H9 (cell line): ENCODE results near the gene ARL8A. TPM values are rescaled to one million over a fixed set of nuclear protein-coding genes. Genes with fewer than 3 reads are reported as not detected.
A peak's percentile ranks its signal among the peaks of the same experiment; 100 is the strongest.

Experiments
- DNase-seq: peaks from one replicate; pipeline ENCODE4 v3.0.0-alpha.2; 2017
- H2AFZ ChIP-seq: one replicate; pipeline ENCODE4 v1.6.1; 2013; ENCODE audit warnings: mild to moderate bottlenecking, low read length, control low read depth, moderate library complexity
- H2AK5ac ChIP-seq: 2 replicates; pipeline ENCODE4 v1.6.1; 2013; ENCODE audit warnings: low read length, control low read depth, mixed read lengths; ENCODE audit not compliant: insufficient read length
- H2BK120ac ChIP-seq: one replicate; pipeline ENCODE4 v1.6.1; 2013; ENCODE audit warnings: low read depth, mild to moderate bottlenecking, low read length, control low read depth, inconsistent platforms; ENCODE audit not compliant: poor library complexity, severe bottlenecking
- H2BK12ac ChIP-seq: 2 replicates; pipeline ENCODE4 v1.6.1; 2013; ENCODE audit warnings: low read length, control low read depth, mixed read lengths, low read depth; ENCODE audit not compliant: insufficient read length
- H2BK15ac ChIP-seq: 2 replicates; pipeline ENCODE4 v1.6.1; 2013; ENCODE audit warnings: low read depth, low read length, control low read depth
- H2BK20ac ChIP-seq: one replicate; pipeline ENCODE4 v1.6.1; 2013; ENCODE audit warnings: low read depth, mild to moderate bottlenecking, low read length, control low read depth, inconsistent platforms; ENCODE audit not compliant: poor library complexity, severe bottlenecking
- H2BK5ac ChIP-seq: 2 replicates; pipeline ENCODE4 v1.6.1; 2013; ENCODE audit warnings: low read length, control low read depth, mixed read lengths; ENCODE audit not compliant: insufficient read length
- H3K14ac ChIP-seq: 2 replicates; pipeline ENCODE4 v1.6.1; 2013; ENCODE audit warnings: low read length, control low read depth; ENCODE audit not compliant: insufficient read depth
- H3K18ac ChIP-seq: 2 replicates; pipeline ENCODE4 v1.6.1; 2013; ENCODE audit warnings: low read depth, mild to moderate bottlenecking, mixed read lengths, low read length, control low read depth; ENCODE audit not compliant: insufficient read length
- H3K23ac ChIP-seq: 2 replicates; pipeline ENCODE4 v1.6.1; 2013; ENCODE audit warnings: low read length, control low read depth, mixed read lengths, low read depth; ENCODE audit not compliant: insufficient read length
- H3K23me2 ChIP-seq: 2 replicates; pipeline ENCODE4 v1.6.1; 2013; ENCODE audit warnings: low read depth, mild to moderate bottlenecking, mixed read lengths, low read length, control low read depth; ENCODE audit not compliant: insufficient read length, poor library complexity, severe bottlenecking
- H3K27ac ChIP-seq: 2 replicates; pipeline ENCODE4 v1.5.1; 2013; ENCODE audit warnings: low read length, control low read depth, mixed read lengths, low read depth; ENCODE audit not compliant: insufficient read length
- H3K27me3 ChIP-seq: 2 replicates; pipeline ENCODE4 v1.6.1; 2013; ENCODE audit warnings: low read length, control low read depth, inconsistent platforms; ENCODE audit not compliant: insufficient read depth
- H3K4ac ChIP-seq: 2 replicates; pipeline ENCODE4 v1.6.1; 2013; ENCODE audit warnings: low read depth, mild to moderate bottlenecking, control low read depth, inconsistent platforms, low read length, moderate library complexity
- H3K4me1 ChIP-seq: 2 replicates; pipeline ENCODE4 v1.6.1; 2013; ENCODE audit warnings: low read length, control low read depth, inconsistent platforms; ENCODE audit not compliant: insufficient read depth
- H3K4me2 ChIP-seq: 2 replicates; pipeline ENCODE4 v1.6.1; 2013; ENCODE audit warnings: low read length, control low read depth, mixed read lengths; ENCODE audit not compliant: insufficient read length, insufficient read depth
- H3K56ac ChIP-seq: 2 replicates; pipeline ENCODE4 v1.6.1; 2013; ENCODE audit warnings: low read depth, mild to moderate bottlenecking, mixed read lengths, low read length, control low read depth; ENCODE audit not compliant: insufficient read length
- H3K79me1 ChIP-seq: 2 replicates; pipeline ENCODE4 v1.6.1; 2013; ENCODE audit warnings: low read depth, mild to moderate bottlenecking, moderate library complexity, low read length, control low read depth, inconsistent platforms; ENCODE audit not compliant: insufficient read depth, poor library complexity, severe bottlenecking
- H3K79me2 ChIP-seq: 2 replicates; pipeline ENCODE4 v1.6.1; 2013; ENCODE audit warnings: low read length, control low read depth, inconsistent platforms; ENCODE audit not compliant: insufficient read depth
- H3K9ac ChIP-seq: 2 replicates; pipeline ENCODE4 v1.6.1; 2013; ENCODE audit warnings: low read length, control low read depth, mixed read lengths; ENCODE audit not compliant: insufficient read length; ENCODE audit errors: extremely low read depth
- H3K9me3 ChIP-seq: one replicate; pipeline ENCODE4 v1.6.1; 2013; ENCODE audit warnings: low read depth, low read length, inconsistent platforms; ENCODE audit not compliant: control insufficient read depth
- H3T11ph ChIP-seq: one replicate; pipeline ENCODE4 v1.6.1; 2013; ENCODE audit warnings: mild to moderate bottlenecking, low read length, control low read depth, inconsistent platforms
- H4K20me1 ChIP-seq: one replicate; pipeline ENCODE4 v1.6.1; 2013; ENCODE audit not compliant: control insufficient read depth, insufficient read length, insufficient read depth
- H4K5ac ChIP-seq: 2 replicates; pipeline ENCODE4 v1.6.1; 2013; ENCODE audit warnings: low read depth, mild to moderate bottlenecking, mixed read lengths, low read length, control low read depth; ENCODE audit not compliant: insufficient read length
- H4K8ac ChIP-seq: replicated peaks from 2 replicates; pipeline ENCODE4 v1.6.1; 2013; ENCODE audit warnings: low read length, control low read depth, mixed read lengths, low read depth; ENCODE audit not compliant: insufficient read length
- H4K91ac ChIP-seq: 2 replicates; pipeline ENCODE4 v1.6.1; 2013; ENCODE audit warnings: low read depth, mild to moderate bottlenecking, moderate library complexity, mixed read lengths, low read length, control low read depth; ENCODE audit not compliant: insufficient read length
- H3K27ac Mint-ChIP-seq, 3 experiments: 2 replicates in 2 of 3; 3 replicates in 1 of 3; pipeline ENCODE4 v1.8.0; 2020 to 2021; ENCODE audit warnings: mixed read lengths in 3 of 3, mild to moderate bottlenecking in 1 of 3, moderate library complexity in 1 of 3
- H3K27me3 Mint-ChIP-seq: 2 replicates; pipeline ENCODE4 v1.8.0; 2021; ENCODE audit warnings: low read depth, mild to moderate bottlenecking, moderate library complexity, mixed read lengths
- H3K36me3 Mint-ChIP-seq, 3 experiments: 2 replicates in 2 of 3; 3 replicates in 1 of 3; pipeline ENCODE4 v1.8.0; 2020 to 2021; ENCODE audit warnings: low read depth in 3 of 3, mixed read lengths in 3 of 3; ENCODE audit not compliant: insufficient read depth in 1 of 3
- H3K4me1 Mint-ChIP-seq, 2 experiments: 2 replicates each; pipeline ENCODE4 v1.8.0; 2020; ENCODE audit warnings: mixed read lengths in 2 of 2
- H3K4me3 Mint-ChIP-seq, 2 experiments: 2 replicates in 1 of 2; 3 replicates in 1 of 2; pipeline ENCODE4 v1.8.0; 2020 to 2021; ENCODE audit warnings: mild to moderate bottlenecking in 2 of 2, mixed read lengths in 2 of 2, moderate library complexity in 1 of 2
- H3K9me3 Mint-ChIP-seq, 2 experiments: 2 replicates in 1 of 2; 3 replicates in 1 of 2; pipeline ENCODE4 v1.8.0; 2020; ENCODE audit warnings: mild to moderate bottlenecking in 2 of 2, mixed read lengths in 2 of 2, moderate library complexity in 1 of 2
- CTCF ChIP-seq: fragments of 200-600 bp; sonication (generic); conservative IDR thresholded peaks from 3 replicates; pipeline ENCODE4 v1.8.0; 2021; ENCODE audit warnings: antibody characterized with exemption, mild to moderate bottlenecking
- WGBS: extraction: QIAGEN DNeasy Blood & Tissue Kit; methylation state at CpG from one replicate; pipeline ENCODE4 v1.1.7; 2013; ENCODE audit warnings: missing lambda C conversion rate, low lambda C conversion rate, mixed read lengths; ENCODE audit not compliant: insufficient read length; ENCODE audit errors: extremely low coverage; 5-methylcytosine and 5-hydroxymethylcytosine counted together
- total RNA-seq: library from RNA; stranded (reverse); gene quantifications from 2 replicates; pipeline ENCODE4 v1.2.1, GENCODE V29; 2021

ARL8A gene
- total RNA-seq, 1 experiment from 2014 or later: 67.2 TPM

- no peaks in the 10 kb centered on the region for H3K27me3 ChIP-seq
- no peak overlapping the region for H2BK5ac ChIP-seq
- no peak overlapping the region for H3K4ac ChIP-seq
- Mint-ChIP-seq H3K4me1 (peaks cover 49 to 61% of the 10 kb centered on the region in 2 experiments), H3K4me3 (peak overlapping the region; percentile 17 to 62; a peak in 3 of 5 replicates), H3K27me3 (peaks cover 2% of the 10 kb centered on the region; the same call in 1 of the 2 replicates), H3K9me3 (no peaks in the 10 kb centered on the region; a peak in 1 of 5 replicates), H3K27ac (peak overlapping the region in 2 of 3 experiments; percentile 95 to 96; a peak in 6 of 7 replicates), H3K36me3 (no peaks in the 10 kb centered on the region)
- no peak overlapping the region for H2AFZ ChIP-seq
- no peaks in the 10 kb centered on the region for H3K79me1 ChIP-seq
- no peaks in the 10 kb centered on the region for H4K20me1 ChIP-seq
- no peak overlapping the region for H3K23ac ChIP-seq
- no peak overlapping the region for H2BK15ac ChIP-seq
- no peak overlapping the region for H2BK120ac ChIP-seq
- peak; percentile 93 for DNase-seq
- H4K91ac ChIP-seq: no peak overlapping the region
- no peak overlapping the region for H4K5ac ChIP-seq
- no CpG with 5 or more reads among the region's 10 CpGs for WGBS
- H3K56ac ChIP-seq: no peak overlapping the region
- no peak overlapping the region for H3K27ac ChIP-seq
- peaks cover 2% of the 10 kb centered on the region; the same call in 1 of the 2 replicates for H3K4me1 ChIP-seq
- no peak overlapping the region for H4K8ac ChIP-seq
- no peak overlapping the region for H3K9ac ChIP-seq
- H3K23me2 ChIP-seq: no peaks in the 10 kb centered on the region
- no peak overlapping the region for H2AK5ac ChIP-seq
- no peaks in the 10 kb centered on the region for H3K9me3 ChIP-seq
- H3T11ph ChIP-seq: no peak overlapping the region
- peak overlapping the region; percentile 4 for H3K4me2 ChIP-seq
- H3K14ac ChIP-seq: peak overlapping the region; percentile 1; the same call in 1 of the 2 replicates
- no peak overlapping the region for H2BK12ac ChIP-seq
- no peak for TF ChIP-seq CTCF
- no peaks in the 10 kb centered on the region for H3K79me2 ChIP-seq
- H3K18ac ChIP-seq: peak overlapping the region; percentile 70
- H2BK20ac ChIP-seq: no peak overlapping the region
Observed at GRCh38 chr1:202105571-202106339, 38.8 kb downstream of the ARL8A start.
